Hematopoietic multipotent progenitor cell treated with erythropoietin and hydrocortisone succinate and interleukin-3 and kit ligand, for 6 days (in vitro differentiated cells): Measurements from ENCODE around the gene NRP1.

Source experiments
- DNase-seq: peaks from one replicate; pipeline ENCODE4 v3.0.0-alpha.2; 2015

Gene NRP1

GRCh38 chr10:33347211-33347610, 12.7 kb upstream of the NRP1 start:
- no peak for DNase-seq

GRCh38 chr10:33345236-33345635, 10.8 kb upstream of the NRP1 start:
- DNase-seq = no peak

- no peak for DNase-seq
Measured at GRCh38 chr10:33344676-33345075, 10.2 kb upstream of the NRP1 start.

GRCh38 chr10:33341637-33342036, 7.2 kb upstream of the NRP1 start:
- DNase-seq = no peak

- DNase-seq = no peak
Measured at GRCh38 chr10:33337326-33337957, 3.0 kb upstream of the NRP1 start.

GRCh38 chr10:33336582-33337325, 2.3 kb upstream of the NRP1 start:
- no peak for DNase-seq

- no peak for DNase-seq
Measured at GRCh38 chr10:33335801-33336581, 1.5 kb upstream of the NRP1 start.

GRCh38 chr10:33335551-33335800, 1.0 kb upstream of the NRP1 start:
- DNase-seq = no peak

- DNase-seq = no peak
Measured at GRCh38 chr10:33334805-33335550, 511 bp upstream of the NRP1 start.

GRCh38 chr10:33333260-33334101, 986 bp downstream of the NRP1 start:
- DNase-seq = peak; percentile 56

GRCh38 chr10:33332183-33333065, 2.0 kb downstream of the NRP1 start:
- no peak for DNase-seq

GRCh38 chr10:33331379-33331694, 3.1 kb downstream of the NRP1 start:
- no peak for DNase-seq

- DNase-seq = peak; percentile 80
Measured at GRCh38 chr10:33330543-33331378, 3.7 kb downstream of the NRP1 start.

GRCh38 chr10:33329178-33329577, 5.3 kb downstream of the NRP1 start:
- DNase-seq = no peak

GRCh38 chr10:33328253-33328652, 6.2 kb downstream of the NRP1 start:
- no peak for DNase-seq

GRCh38 chr10:33327751-33328150, 6.7 kb downstream of the NRP1 start:
- DNase-seq = no peak

GRCh38 chr10:33326933-33327332, 7.5 kb downstream of the NRP1 start:
- no peak for DNase-seq

GRCh38 chr10:33325929-33326328, 8.5 kb downstream of the NRP1 start:
- no peak for DNase-seq

GRCh38 chr10:33323721-33324120, 10.7 kb downstream of the NRP1 start:
- DNase-seq = no peak

GRCh38 chr10:33321516-33321915, 13.0 kb downstream of the NRP1 start:
- DNase-seq = no peak

- DNase-seq = no peak
Measured at GRCh38 chr10:33320288-33320687, 14.2 kb downstream of the NRP1 start.
